Astrocyte of the spinal cord (primary cell): ENCODE data around the gene PKP4.

Experiments
- DNase-seq: peaks from one replicate; pipeline ENCODE4 v3.0.0; 2011; ENCODE audit warnings: low read depth, low spot score
- H3K4me3 ChIP-seq: 2 replicates; pipeline ENCODE4 v1.5.1; 2011; ENCODE audit warnings: low read depth, mild to moderate bottlenecking, low read length, moderate library complexity
- CTCF ChIP-seq: IDR thresholded peaks from 2 replicates; pipeline ENCODE4 v1.5.1; 2012; ENCODE audit warnings: low read depth, mild to moderate bottlenecking, low read length, inconsistent platforms
- in situ Hi-C: cut with HindIII; loops from 2 replicates; pipeline ENCODE4 v1.10.0; 2017; ENCODE audit warnings: low sequenced_read_pairs

The PKP4 gene

GRCh38 chr2:158726911-158727592 lies 270.3 kb downstream of the PKP4 start:
- in situ Hi-C loops, result no loop called here
- DNase-seq, result no peak
- no peak overlapping the region for H3K4me3 ChIP-seq
- TF ChIP-seq CTCF, result no peak

GRCh38 chr2:158728422-158728821 lies 271.7 kb downstream of the PKP4 start:
- H3K4me3 ChIP-seq, result no peak overlapping the region
- TF ChIP-seq CTCF, result no peak
- in situ Hi-C loops, result no loop called here
- no peak for DNase-seq

- no peak overlapping the region for H3K4me3 ChIP-seq
- in situ Hi-C loops, result no loop called here
- TF ChIP-seq CTCF, result no peak
- DNase-seq, result peak; percentile 35
Measured at GRCh38 chr2:158729451-158729850, 272.7 kb downstream of the PKP4 start.

GRCh38 chr2:158729873-158730620 lies 273.3 kb downstream of the PKP4 start:
- in situ Hi-C loops, result no loop called here
- no peak for TF ChIP-seq CTCF
- no peak overlapping the region for H3K4me3 ChIP-seq

GRCh38 chr2:158730621-158731140 lies 273.9 kb downstream of the PKP4 start:
- no peak for DNase-seq
- TF ChIP-seq CTCF, result no peak
- no peak overlapping the region for H3K4me3 ChIP-seq
- in situ Hi-C loops, result no loop called here

More at GRCh38 chr2:158729873-158730620, 273.3 kb downstream of the PKP4 start:
- no peak for DNase-seq

GRCh38 chr2:158731386-158731785 lies 274.6 kb downstream of the PKP4 start:
- no peak for TF ChIP-seq CTCF
- DNase-seq, result no peak
- in situ Hi-C loops, result no loop called here

More at GRCh38 chr2:158731386-158731785, 274.6 kb downstream of the PKP4 start:
- no peak overlapping the region for H3K4me3 ChIP-seq
